ENCODE measurements around the gene CACNA1C.

The CACNA1C gene

DNA sequence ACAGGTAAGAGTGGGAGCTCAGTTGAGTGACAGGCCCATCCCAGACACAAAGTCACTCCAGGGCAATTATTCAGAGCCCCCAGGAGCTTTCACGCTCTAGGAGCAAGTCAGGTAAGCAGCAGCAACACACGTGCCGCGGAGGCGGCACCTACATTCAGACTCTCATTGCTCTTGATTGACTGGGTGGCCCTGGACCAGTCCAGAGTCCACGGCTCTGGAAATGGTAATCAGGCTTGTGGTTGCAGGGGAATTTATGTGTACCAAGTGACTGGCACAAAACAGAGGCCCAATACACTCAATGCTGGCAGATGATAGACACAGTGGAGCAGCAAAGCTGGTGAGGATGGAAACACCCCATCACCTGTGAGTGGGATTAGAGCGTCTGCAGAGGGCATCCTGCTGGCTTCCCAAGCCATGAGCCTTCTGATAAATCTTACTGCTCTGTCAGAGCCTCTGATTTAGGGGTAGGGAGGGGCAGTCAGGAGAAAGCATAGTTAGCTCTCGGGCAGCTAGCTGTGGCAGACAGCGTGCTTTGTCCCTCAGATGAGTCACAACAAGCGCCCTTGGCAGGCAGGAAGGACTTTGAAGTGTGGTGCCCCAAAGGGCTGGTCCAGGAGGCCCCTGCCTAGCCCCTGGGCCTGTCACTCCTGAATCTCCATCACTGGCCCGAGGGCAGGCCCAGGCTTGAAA is 344.7 kb downstream of the CACNA1C start:
- Histone ChIP-seq H3K36me3 (ENCODE audit: control insufficient read depth, insufficient read depth, low read length) (no peaks in the 10 kb centered on the region), H3K27ac (ENCODE audit: insufficient read depth, low read depth, low read length, poor library complexity, severe bottlenecking) (no peak overlapping the region), H3K27me3 (ENCODE audit: control insufficient read depth, insufficient read depth, low read length, poor library complexity, severe bottlenecking) (no peaks in the 10 kb centered on the region), H3K4me3 (ENCODE audit: insufficient read depth, low read depth, low read length) (no peak overlapping the region), H3K9me3 (ENCODE audit: control insufficient read depth, low read length) (no peaks in the 10 kb centered on the region), H3K4me1 (ENCODE audit: control insufficient read depth, insufficient read depth, low read length) (peaks cover 9% of the 10 kb centered on the region)
- WGBS, 2 experiments: 83% methylated on average over 11 of the region's 11 CpGs

DNA sequence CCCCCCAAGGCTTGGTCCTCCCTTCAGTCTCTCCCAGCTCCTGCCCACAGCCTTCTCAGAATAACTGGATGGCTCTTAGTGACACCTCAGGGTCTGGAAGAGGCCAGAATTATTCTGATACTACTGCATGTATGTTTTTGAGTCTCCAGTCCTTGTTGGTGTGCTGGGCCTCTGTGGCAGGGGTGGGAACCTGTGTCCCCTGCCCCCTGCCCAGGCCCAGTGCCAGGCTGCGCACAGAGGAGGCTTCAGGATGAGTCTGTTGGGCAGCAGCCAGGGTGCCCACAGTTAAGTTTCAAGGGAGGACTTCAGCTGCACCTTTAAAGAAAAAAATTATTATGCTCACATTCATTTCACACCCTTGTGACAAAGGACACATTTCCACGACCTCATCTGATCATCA is 348.3 kb downstream of the CACNA1C start:
- Histone ChIP-seq H3K36me3 (ENCODE audit: control insufficient read depth, insufficient read depth, low read length) (no peaks in the 10 kb centered on the region), H3K9me3 (ENCODE audit: control insufficient read depth, low read length) (no peaks in the 10 kb centered on the region), H3K27ac (ENCODE audit: insufficient read depth, low read depth, low read length, poor library complexity, severe bottlenecking) (no peak overlapping the region), H3K4me3 (ENCODE audit: insufficient read depth, low read depth, low read length) (no peak overlapping the region), H3K4me1 (ENCODE audit: control insufficient read depth, insufficient read depth, low read length) (peaks cover 8% of the 10 kb centered on the region), H3K27me3 (ENCODE audit: control insufficient read depth, insufficient read depth, low read length, poor library complexity, severe bottlenecking) (no peaks in the 10 kb centered on the region)
- WGBS, 2 experiments: 81 to 92% methylated on average over 2 of the region's 2 CpGs

DNA sequence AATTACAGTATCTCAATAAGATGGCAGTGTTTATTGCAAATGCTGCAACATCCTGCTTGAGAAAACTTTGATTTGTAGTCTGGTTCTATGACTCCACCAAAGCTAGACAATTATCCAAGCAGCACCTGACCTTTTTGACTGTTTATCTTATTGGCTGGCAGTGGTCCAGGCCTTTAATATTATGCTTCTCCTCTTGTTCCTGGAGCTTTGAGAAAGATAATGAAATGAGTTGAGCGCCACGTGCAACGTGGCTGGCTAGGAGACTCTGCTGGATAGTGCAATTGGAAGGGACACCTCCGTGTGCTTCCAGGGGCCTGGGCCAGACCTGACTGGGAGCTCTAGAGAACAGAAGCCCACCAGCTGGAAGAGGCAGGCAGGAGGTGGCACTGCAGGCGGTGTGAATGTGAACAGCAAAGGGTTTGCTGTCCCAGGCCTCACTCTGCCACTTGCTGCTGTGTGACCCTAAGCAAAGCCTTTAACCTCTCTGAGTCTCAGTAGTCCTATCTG is 349.3 kb downstream of the CACNA1C start:
- 92 to 93% methylated on average over 5 of the region's 5 CpGs for WGBS, 2 experiments

DNA sequence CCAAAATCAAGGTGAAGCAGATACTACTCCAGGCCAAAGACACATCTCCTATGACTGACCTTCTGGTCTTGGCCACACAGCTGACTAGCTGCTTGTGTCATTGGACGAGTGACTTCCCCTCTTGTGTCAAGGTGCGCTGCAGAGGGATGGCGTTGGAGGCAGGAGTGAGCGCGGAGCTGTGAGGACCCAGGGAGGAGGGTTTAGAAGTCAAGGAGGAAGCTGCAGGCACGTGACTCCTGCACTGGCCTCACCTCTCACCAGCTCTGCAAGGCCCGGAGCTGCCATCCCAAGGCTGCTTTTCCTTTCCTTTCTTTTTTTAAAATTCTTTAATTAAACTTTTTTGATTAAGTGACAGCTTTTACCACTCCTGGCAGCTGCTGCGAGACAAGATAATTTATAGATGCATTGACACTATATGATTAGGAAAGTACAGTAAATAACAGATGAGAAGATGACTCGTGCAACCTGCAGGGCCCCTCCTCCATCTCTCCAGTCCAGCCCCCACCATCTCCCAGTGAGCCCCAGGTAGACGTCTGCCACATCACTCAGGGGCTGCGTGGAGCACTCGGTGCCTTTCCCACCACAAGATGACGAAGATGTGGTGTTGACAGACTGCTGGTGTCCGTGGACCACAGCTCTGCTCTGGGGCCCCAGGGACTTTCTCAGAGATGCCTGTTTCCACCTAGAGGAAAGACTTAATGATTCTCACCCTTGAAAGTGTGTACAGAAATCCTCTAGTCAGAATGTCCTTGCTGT is 350.6 kb downstream of the CACNA1C start:
- H3K4me1 ChIP-seq (ENCODE audit: control insufficient read depth, insufficient read depth, low read length): no peaks in the 10 kb centered on the region
- H3K36me3 ChIP-seq (ENCODE audit: control insufficient read depth, insufficient read depth, low read length): no peaks in the 10 kb centered on the region
- H3K27me3 ChIP-seq (ENCODE audit: control insufficient read depth, insufficient read depth, low read length, poor library complexity, severe bottlenecking): no peaks in the 10 kb centered on the region
- no peak overlapping the region for H3K4me3 ChIP-seq (ENCODE audit: insufficient read depth, low read depth, low read length)
- no peak overlapping the region for H3K27ac ChIP-seq (ENCODE audit: insufficient read depth, low read depth, low read length, poor library complexity, severe bottlenecking)
- no peaks in the 10 kb centered on the region for H3K9me3 ChIP-seq (ENCODE audit: control insufficient read depth, low read length)
- 89 to 91% methylated on average over 14 of the region's 14 CpGs for WGBS, 2 experiments

More for the DNA sequence above, 349.3 kb downstream of the CACNA1C start:
- H3K27me3 ChIP-seq (ENCODE audit: control insufficient read depth, insufficient read depth, low read length, poor library complexity, severe bottlenecking): no peaks in the 10 kb centered on the region
- H3K27ac ChIP-seq (ENCODE audit: insufficient read depth, low read depth, low read length, poor library complexity, severe bottlenecking): no peak overlapping the region
- no peak overlapping the region for H3K4me3 ChIP-seq (ENCODE audit: insufficient read depth, low read depth, low read length)
- H3K9me3 ChIP-seq (ENCODE audit: control insufficient read depth, low read length): no peaks in the 10 kb centered on the region
- no peaks in the 10 kb centered on the region for H3K4me1 ChIP-seq (ENCODE audit: control insufficient read depth, insufficient read depth, low read length)
- no peaks in the 10 kb centered on the region for H3K36me3 ChIP-seq (ENCODE audit: control insufficient read depth, insufficient read depth, low read length)

DNA sequence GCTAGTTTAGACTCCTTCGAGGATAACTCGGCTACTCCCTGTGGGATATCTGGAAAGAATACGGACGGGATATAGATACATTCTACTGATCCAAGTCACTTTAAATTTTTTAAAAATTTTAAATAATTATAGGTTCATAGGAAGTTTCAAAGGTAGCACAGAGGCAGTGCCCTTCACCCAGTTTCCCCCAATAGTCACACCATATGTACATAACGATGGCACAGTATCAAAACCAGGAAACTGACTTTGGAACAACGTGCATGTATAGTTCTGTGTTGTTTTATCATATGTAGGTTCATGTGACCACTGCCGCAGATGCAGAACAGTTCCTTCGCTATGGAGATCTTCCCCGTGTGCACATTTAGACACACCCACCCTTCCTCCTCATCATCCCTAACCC is 352.3 kb downstream of the CACNA1C start:
- H3K4me1 ChIP-seq (ENCODE audit: control insufficient read depth, insufficient read depth, low read length): no peaks in the 10 kb centered on the region
- H3K27ac ChIP-seq (ENCODE audit: insufficient read depth, low read depth, low read length, poor library complexity, severe bottlenecking): no peak overlapping the region
- H3K4me3 ChIP-seq (ENCODE audit: insufficient read depth, low read depth, low read length): no peak overlapping the region
- H3K9me3 ChIP-seq (ENCODE audit: control insufficient read depth, low read length): no peaks in the 10 kb centered on the region
- 93 to 98% methylated on average over 6 to 8 of the region's 9 CpGs for WGBS, 2 experiments
- no peaks in the 10 kb centered on the region for H3K36me3 ChIP-seq (ENCODE audit: control insufficient read depth, insufficient read depth, low read length)
- H3K27me3 ChIP-seq (ENCODE audit: control insufficient read depth, insufficient read depth, low read length, poor library complexity, severe bottlenecking): no peaks in the 10 kb centered on the region

DNA sequence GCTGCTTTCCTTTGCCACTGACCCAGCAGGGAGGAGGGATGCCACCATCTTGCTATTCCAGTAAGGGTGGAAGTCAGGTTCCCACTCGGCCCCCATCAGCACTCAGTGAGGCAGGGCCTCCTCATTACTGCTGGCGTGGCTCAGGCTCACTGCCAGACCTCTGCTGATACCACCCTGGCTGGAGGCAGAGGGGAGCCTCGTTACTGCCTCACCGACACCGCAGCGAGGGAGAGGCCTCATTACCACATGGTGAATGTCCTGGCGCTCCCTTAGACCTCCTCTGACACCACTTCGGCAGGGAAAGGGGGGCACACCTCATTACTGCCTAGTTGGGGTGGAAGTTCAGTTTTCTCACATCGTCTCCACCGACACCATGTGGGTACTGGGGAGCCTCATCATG is 354.1 kb downstream of the CACNA1C start:
- 95 to 96% methylated on average over 10 of the region's 10 CpGs for WGBS, 2 experiments
- Histone ChIP-seq H3K27me3 (ENCODE audit: control insufficient read depth, insufficient read depth, low read length, poor library complexity, severe bottlenecking) (no peaks in the 10 kb centered on the region), H3K4me1 (ENCODE audit: control insufficient read depth, insufficient read depth, low read length) (peaks cover 11% of the 10 kb centered on the region), H3K36me3 (ENCODE audit: control insufficient read depth, insufficient read depth, low read length) (no peaks in the 10 kb centered on the region), H3K9me3 (ENCODE audit: control insufficient read depth, low read length) (no peaks in the 10 kb centered on the region), H3K4me3 (ENCODE audit: insufficient read depth, low read depth, low read length) (no peak overlapping the region), H3K27ac (ENCODE audit: insufficient read depth, low read depth, low read length, poor library complexity, severe bottlenecking) (no peak overlapping the region)

DNA sequence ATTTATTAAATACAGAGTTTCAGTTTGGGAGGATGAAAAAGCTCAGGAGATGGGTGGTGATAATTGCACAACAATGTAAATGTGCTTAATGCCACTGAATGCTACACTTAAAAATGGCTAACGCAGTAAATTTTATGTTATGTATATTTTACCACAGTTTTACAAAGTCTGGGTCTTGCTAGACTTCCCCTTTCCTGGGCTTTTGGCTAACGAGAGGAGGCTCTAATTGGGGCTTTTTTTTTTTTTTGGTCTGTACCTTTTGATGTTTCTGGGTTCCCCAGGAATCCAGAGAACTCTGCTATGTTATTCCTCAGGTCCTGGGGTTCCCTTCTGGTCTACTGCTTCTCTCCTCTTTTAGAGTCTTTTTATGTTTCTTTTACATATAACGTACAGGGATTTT is 355.5 kb downstream of the CACNA1C start:
- Histone ChIP-seq H3K27ac (ENCODE audit: insufficient read depth, low read depth, low read length, poor library complexity, severe bottlenecking) (no peak overlapping the region), H3K36me3 (ENCODE audit: control insufficient read depth, insufficient read depth, low read length) (no peaks in the 10 kb centered on the region), H3K9me3 (ENCODE audit: control insufficient read depth, low read length) (no peaks in the 10 kb centered on the region), H3K27me3 (ENCODE audit: control insufficient read depth, insufficient read depth, low read length, poor library complexity, severe bottlenecking) (no peaks in the 10 kb centered on the region), H3K4me3 (ENCODE audit: insufficient read depth, low read depth, low read length) (no peak overlapping the region), H3K4me1 (ENCODE audit: control insufficient read depth, insufficient read depth, low read length) (peaks cover 14% of the 10 kb centered on the region)
- WGBS, 2 experiments: 93 to 97% methylated on average over 3 of the region's 3 CpGs

DNA sequence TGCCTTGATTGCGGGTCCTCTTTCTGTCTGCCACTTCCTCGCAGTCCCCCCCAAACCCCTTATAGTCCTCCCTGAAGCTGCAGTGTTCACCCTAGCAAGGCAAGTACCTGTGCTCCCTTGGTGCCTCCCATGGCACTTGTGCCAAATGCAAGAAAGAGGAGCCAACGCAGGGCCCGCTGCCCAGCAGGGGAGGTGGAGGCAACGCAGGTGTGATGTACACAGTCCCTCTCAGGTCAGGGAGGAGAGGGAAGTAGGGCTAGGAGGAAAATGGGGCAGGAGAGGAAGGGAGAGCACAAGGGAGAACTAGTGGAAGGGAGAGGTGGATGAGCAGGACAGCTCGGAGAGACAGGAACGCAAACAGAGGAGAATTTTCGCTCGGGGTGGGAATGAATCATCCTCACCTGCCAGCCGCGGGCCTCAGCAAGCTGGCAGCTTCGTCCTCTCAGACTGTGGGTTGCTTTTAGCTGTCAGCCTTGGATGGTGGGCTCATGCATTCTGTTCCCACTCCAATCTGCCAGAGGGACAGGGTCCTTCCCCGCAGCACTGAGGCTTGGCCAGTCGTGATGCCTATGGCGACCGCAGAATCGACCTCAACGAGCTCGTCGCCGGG is 357.0 kb downstream of the CACNA1C start:
- H3K4me3 ChIP-seq (ENCODE audit: insufficient read depth, low read depth, low read length): no peak overlapping the region
- WGBS, 2 experiments: 89 to 91% methylated on average over 21 of the region's 21 CpGs
- H3K9me3 ChIP-seq (ENCODE audit: control insufficient read depth, low read length): no peaks in the 10 kb centered on the region
- no peaks in the 10 kb centered on the region for H3K36me3 ChIP-seq (ENCODE audit: control insufficient read depth, insufficient read depth, low read length)
- H3K27me3 ChIP-seq (ENCODE audit: control insufficient read depth, insufficient read depth, low read length, poor library complexity, severe bottlenecking): no peaks in the 10 kb centered on the region
- no peak overlapping the region for H3K27ac ChIP-seq (ENCODE audit: insufficient read depth, low read depth, low read length, poor library complexity, severe bottlenecking)
- H3K4me1 ChIP-seq (ENCODE audit: control insufficient read depth, insufficient read depth, low read length): peaks cover 14% of the 10 kb centered on the region

DNA sequence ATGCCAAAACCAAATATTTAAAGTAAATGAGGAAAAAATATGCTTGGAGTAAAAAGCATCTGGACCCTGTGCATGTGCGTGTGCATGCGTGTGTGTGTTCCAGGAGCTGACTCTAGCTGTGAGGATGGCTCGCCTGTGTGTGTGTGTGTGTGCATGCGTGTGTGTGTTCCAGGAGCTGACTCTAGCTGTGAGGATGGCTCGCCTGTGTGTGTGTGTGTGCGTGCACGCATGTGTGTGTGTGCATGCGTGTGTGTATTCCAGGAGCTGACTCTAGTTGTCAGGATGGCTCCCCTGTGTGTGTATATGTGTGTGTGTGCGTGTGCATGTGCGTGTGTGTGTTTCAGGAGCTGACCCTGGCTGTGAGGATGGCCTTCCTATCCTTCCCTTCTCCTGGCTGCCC is 357.7 kb downstream of the CACNA1C start:
- Histone ChIP-seq H3K4me1 (ENCODE audit: control insufficient read depth, insufficient read depth, low read length) (peaks cover 14% of the 10 kb centered on the region), H3K4me3 (ENCODE audit: insufficient read depth, low read depth, low read length) (no peak overlapping the region), H3K36me3 (ENCODE audit: control insufficient read depth, insufficient read depth, low read length) (no peaks in the 10 kb centered on the region), H3K27ac (ENCODE audit: insufficient read depth, low read depth, low read length, poor library complexity, severe bottlenecking) (no peak overlapping the region), H3K27me3 (ENCODE audit: control insufficient read depth, insufficient read depth, low read length, poor library complexity, severe bottlenecking) (no peaks in the 10 kb centered on the region), H3K9me3 (ENCODE audit: control insufficient read depth, low read length) (no peaks in the 10 kb centered on the region)
- WGBS, 2 experiments: 92 to 93% methylated on average over 10 of the region's 10 CpGs

DNA sequence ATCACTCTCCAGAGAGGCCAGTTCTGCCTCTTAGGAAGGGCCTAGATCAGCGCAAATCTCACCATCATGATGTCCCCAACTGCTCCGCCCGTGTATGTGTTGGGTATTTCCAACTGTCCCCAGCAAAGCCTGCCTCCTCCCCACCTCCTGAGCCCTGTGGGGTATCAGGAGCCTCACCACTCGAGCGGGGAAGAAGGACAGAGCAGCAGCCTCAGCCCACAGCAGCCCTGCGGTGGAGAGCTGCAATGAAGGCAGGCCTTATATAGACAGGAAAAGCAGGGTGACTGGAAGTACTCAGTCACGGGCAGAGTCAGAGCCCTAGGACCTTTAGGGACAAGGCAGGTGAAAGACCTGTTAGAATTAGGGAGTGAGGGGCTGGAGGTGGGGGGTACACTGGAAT is 358.2 kb downstream of the CACNA1C start:
- H3K27ac ChIP-seq (ENCODE audit: insufficient read depth, low read depth, low read length, poor library complexity, severe bottlenecking): no peak overlapping the region
- no peaks in the 10 kb centered on the region for H3K9me3 ChIP-seq (ENCODE audit: control insufficient read depth, low read length)
- H3K36me3 ChIP-seq (ENCODE audit: control insufficient read depth, insufficient read depth, low read length): no peaks in the 10 kb centered on the region
- WGBS, 2 experiments: 89% methylated on average over 7 of the region's 7 CpGs
- peaks cover 14% of the 10 kb centered on the region for H3K4me1 ChIP-seq (ENCODE audit: control insufficient read depth, insufficient read depth, low read length)
- H3K27me3 ChIP-seq (ENCODE audit: control insufficient read depth, insufficient read depth, low read length, poor library complexity, severe bottlenecking): no peaks in the 10 kb centered on the region
- H3K4me3 ChIP-seq (ENCODE audit: insufficient read depth, low read depth, low read length): no peak overlapping the region
